ENCODE measurements around the gene KANK3. TPM values are rescaled to one million over a fixed set of nuclear protein-coding genes. Genes with fewer than 3 reads are reported as not detected.

The KANK3 gene
- total RNA-seq, 2 donors from 2014 or later = 10.0 to 13.0 TPM

GRCh38 chr19:8363803-8364771 is 21.0 kb upstream of the KANK3 start, which contains the start of gene ANGPTL4:
ANGPTL4 (plus strand) TSS chr19:8364155; CDS start chr19:8364322, 167 bp downstream.
- H3K27ac ChIP-seq = peak within 1 kb of the TSS; percentile 84
- peaks cover 3% of the 10 kb centered on the region for H3K36me3 ChIP-seq
- DNase-seq (ENCODE audit: low spot score) = peak; percentile 53
- H3K4me3 ChIP-seq = peak within 1 kb of the TSS; percentile 81
- TF ChIP-seq CTCF (IDR thresholded peaks at IDR 0.05) = peak; percentile 26
- no peak for ATAC-seq (ENCODE audit: insufficient number of reproducible peaks, low FRiP score, low read depth)
- no peaks in the 10 kb centered on the region for H3K9me3 ChIP-seq
- peaks cover 19 to 47% of the 10 kb centered on the region in 2 donors for H3K4me1 ChIP-seq (ENCODE audit: control insufficient read depth in 1 of 2, low read depth in 2 of 2)
- no peaks in the 10 kb centered on the region for H3K27me3 ChIP-seq (replicated peaks; ENCODE audit: insufficient read depth)

- TF ChIP-seq CTCF (IDR thresholded peaks at IDR 0.05) = no peak
- H3K27ac ChIP-seq = peak overlapping the region; percentile 84
- no peaks in the 10 kb centered on the region for H3K9me3 ChIP-seq
- peak; percentile 88 for ATAC-seq (ENCODE audit: insufficient number of reproducible peaks, low FRiP score, low read depth)
- H3K36me3 ChIP-seq = no peaks in the 10 kb centered on the region
- peak; percentile 94 for DNase-seq (ENCODE audit: low spot score)
- H3K27me3 ChIP-seq (replicated peaks; ENCODE audit: insufficient read depth) = no peaks in the 10 kb centered on the region
- peak overlapping the region; percentile 32 for H3K4me3 ChIP-seq
- peaks cover 10 to 36% of the 10 kb centered on the region in 2 donors for H3K4me1 ChIP-seq (ENCODE audit: control insufficient read depth in 1 of 2, low read depth in 2 of 2)
These were observed 19.1 kb upstream of the KANK3 start for GRCh38 chr19:8361921-8362793.

- Histone ChIP-seq H3K4me3 (no peak overlapping the region), H3K27me3 (replicated peaks; ENCODE audit: insufficient read depth) (no peaks in the 10 kb centered on the region), H3K27ac (no peak overlapping the region), H3K9me3 (no peaks in the 10 kb centered on the region), H3K36me3 (no peaks in the 10 kb centered on the region), H3K4me1 (ENCODE audit: control insufficient read depth in 1 of 2, low read depth in 2 of 2) (peaks cover 5 to 29% of the 10 kb centered on the region in 2 donors)
- TF ChIP-seq CTCF (IDR thresholded peaks at IDR 0.05) = no peak
- no peak for DNase-seq (ENCODE audit: low spot score)
- no peak for ATAC-seq (ENCODE audit: insufficient number of reproducible peaks, low FRiP score, low read depth)
These were observed 17.1 kb upstream of the KANK3 start for GRCh38 chr19:8360196-8360595.

GRCh38 chr19:8358948-8359347 is 15.9 kb upstream of the KANK3 start:
- Histone ChIP-seq H3K9me3 (no peaks in the 10 kb centered on the region), H3K27ac (no peak overlapping the region), H3K4me1 (ENCODE audit: control insufficient read depth in 1 of 2, low read depth in 2 of 2) (peaks cover 9 to 40% of the 10 kb centered on the region in 2 donors), H3K4me3 (no peak overlapping the region), H3K27me3 (replicated peaks; ENCODE audit: insufficient read depth) (no peaks in the 10 kb centered on the region), H3K36me3 (no peaks in the 10 kb centered on the region)
- ATAC-seq (ENCODE audit: insufficient number of reproducible peaks, low FRiP score, low read depth) = no peak
- DNase-seq (ENCODE audit: low spot score) = no peak
- no peak for TF ChIP-seq CTCF (IDR thresholded peaks at IDR 0.05)

Data from thoracic aorta (tissue), 2 donors.